ENCODE measurements around the gene C6orf89.

- TF ChIP-seq CTCF (conservative IDR thresholded peaks at IDR 0.05; ENCODE audit: low read length) (no peak; the same call in 1 of the 2 replicates), EZH2phosphoT487 (IDR thresholded peaks at IDR 0.05; ENCODE audit: borderline replicate concordance) (peak; percentile 81)
These were observed 26.8 kb downstream of the C6orf89 start for GRCh38 chr6:36912586-36912985.

Data from Loucy (cell line).